Skin epidermis (tissue), 12 donors: ENCODE measurements around the gene EXOC3L1.

Experiments used
- H3K27ac ChIP-seq, 21 experiments: fragments of 200-600 bp; sonication (generic) in 11 of 21; one replicate each; pipeline ENCODE4 v1.5.0; 2020; ENCODE audit warnings: mild to moderate bottlenecking in 3 of 21, inconsistent platforms in 2 of 21, moderate library complexity in 2 of 21
- H3K4me3 ChIP-seq, 7 experiments: fragments of 200-600 bp; sonication (generic) in 2 of 7; one replicate each; pipeline ENCODE4 v1.5.0; 2020; ENCODE audit warnings: inconsistent platforms in 2 of 7, mild to moderate bottlenecking in 2 of 7, moderate library complexity in 1 of 7

EXOC3L1 gene

DNA sequence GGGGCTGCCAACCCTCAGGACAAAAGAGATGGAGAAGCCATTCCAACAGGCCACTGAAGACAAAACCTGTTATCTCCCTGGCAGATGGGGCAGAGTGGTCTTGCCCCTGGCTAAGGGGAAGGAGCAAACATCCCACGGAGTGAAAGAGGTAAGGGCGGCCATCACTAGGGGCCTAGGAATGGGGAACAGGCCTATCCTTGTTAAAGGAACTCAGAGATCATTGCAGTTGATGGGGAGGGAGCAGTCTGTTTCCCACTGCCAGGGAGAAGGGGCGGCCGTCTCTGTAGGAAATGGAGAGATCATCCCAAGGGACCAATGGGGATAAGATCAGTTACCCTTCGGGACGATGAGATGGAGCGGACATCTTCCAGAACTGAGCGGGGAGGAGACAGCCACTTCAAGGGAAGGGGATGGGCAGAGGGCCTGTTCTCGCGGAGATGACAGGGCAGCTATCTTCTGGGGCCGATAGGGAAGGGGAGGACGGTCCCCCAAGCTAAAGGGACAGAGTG lies 36.4 kb upstream of the EXOC3L1 start:
- Histone ChIP-seq H3K4me3 (peak overlapping the region; percentile 74 to 100 (median 95)), H3K27ac (peak overlapping the region in 20 of 21 experiments; percentile 56 to 93 (median 86))

DNA sequence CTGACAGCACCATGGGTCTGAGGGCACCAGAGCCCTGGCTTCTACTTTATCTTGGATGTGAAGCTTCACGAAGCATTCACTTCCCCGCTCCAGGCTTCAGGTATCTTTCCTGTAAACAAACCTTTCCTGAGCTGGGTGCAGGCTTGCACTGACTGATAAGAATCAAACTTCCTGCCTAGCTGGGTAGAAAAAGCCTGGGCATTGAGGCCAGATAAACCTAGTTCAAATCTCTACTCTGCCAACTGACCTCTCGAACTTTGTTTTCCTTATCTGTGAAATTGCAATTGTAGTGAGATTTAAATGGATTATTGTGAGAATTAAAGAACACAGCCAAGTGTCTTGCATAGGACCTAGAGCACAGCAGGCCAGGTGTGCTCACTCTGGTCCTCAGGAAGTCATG lies 34.1 kb upstream of the EXOC3L1 start:
- Histone ChIP-seq H3K4me3 (no peak overlapping the region), H3K27ac (peak overlapping the region in 2 of 21 experiments; percentile 6 to 26)

DNA sequence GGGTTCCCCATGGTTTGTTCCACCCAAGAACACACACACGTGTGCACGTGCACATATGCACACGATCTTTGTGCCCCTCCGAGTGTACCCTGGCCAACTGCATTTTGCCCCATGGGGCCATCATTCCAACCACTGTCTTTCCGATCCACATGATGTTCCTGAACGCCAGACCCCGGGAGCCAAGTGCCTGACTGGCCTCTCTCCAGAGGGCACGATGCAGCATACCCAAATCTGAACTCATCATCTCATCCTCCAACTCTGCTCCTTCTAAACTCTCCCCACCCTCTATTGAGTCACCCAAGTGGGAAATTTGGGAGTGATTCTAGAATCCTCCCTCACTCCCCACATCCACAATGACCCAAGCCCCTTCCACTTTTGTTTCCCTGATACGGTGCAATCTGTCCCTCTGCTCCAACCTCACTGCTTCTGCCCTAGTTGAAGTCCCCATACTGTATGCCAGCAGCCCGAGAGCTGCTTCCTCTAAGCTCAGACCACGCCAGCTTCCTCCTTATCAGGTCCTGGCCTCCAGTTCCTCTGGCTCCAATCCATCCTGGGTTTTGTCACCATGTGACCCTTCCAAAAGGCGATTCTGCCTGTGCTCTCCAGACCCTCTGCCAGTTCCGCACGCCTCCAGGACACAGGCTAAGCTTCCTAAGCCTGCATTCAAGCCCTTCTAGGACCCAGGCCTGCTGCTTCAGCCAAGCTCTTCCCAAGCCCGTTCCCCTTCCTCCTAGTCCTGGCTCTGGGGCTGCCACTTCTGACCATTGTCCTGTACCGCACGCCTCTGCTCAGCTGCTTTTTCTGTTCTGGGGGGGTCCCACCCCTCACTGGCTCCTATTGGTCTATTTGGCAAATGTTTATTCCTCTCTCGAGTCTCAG lies 26.9 kb upstream of the EXOC3L1 start:
- peak overlapping the region in 13 of 21 experiments; percentile 11 to 76 (median 44) for H3K27ac ChIP-seq

DNA sequence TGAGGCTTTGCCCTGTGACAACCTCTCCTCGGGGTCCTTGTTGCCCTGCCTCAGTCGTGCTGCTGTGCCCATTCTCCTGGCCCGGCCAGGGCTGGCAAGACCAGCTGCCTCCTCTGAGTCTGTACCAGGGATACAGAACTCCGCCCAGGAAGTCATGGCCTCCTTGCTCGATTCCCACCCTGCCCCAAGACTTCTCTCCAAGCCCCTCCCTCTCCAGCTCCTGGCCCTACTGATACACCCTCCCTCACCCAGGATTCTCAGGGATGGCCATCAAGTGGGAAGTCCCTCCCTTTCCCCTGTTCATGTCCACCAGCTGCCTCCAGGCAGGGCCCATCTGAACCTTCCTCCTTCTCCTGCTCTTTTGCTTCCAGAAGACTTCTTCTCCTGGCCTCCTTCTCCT lies 25.8 kb upstream of the EXOC3L1 start:
- peak overlapping the region in 1 of 21 experiments; percentile 7 for H3K27ac ChIP-seq
- H3K4me3 ChIP-seq: no peak overlapping the region

More for the DNA sequence above, 26.9 kb upstream of the EXOC3L1 start:
- H3K4me3 ChIP-seq: no peak overlapping the region

DNA sequence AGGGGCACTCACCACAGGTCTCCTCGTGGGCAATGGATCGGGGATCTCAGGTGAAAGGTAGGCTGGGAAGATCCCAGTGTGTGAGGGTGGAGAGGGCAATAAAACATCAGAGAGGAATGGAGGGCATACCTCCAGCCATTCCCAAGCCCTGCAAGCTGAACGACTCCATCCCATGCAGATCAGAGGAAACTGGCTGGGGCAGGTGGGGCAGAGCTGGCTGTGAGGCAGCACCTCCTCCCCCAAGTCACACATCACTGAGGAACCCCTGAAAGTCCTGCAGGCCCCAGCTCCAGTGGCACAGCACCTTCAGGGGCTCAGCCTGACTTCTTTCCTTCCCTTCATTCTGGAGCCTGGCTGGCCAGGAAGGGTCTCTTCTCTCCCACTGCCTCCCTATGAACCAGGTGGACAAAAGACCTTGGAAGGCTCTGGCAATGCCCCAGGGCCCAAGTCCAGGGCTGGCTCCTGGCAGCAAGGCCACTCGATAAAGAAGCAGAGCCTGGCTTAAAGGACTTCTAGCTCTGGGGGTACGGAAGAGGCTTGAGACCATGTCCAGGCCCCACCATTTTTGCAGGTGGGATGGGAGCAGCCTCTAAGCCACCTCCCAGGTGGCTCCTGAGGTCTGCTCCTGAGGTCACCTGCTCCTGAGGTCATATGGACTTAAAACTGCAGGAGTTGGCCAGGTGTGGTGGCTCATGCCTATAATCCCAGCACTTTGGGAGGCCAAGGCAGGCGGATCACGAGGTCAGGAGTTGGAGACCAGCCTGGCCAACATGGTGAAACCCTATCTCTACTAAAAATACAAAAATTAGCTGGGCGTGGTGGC lies 23.5 kb upstream of the EXOC3L1 start:
- peak overlapping the region in 7 of 21 experiments; percentile 9 to 62 (median 26) for H3K27ac ChIP-seq
- no peak overlapping the region for H3K4me3 ChIP-seq

DNA sequence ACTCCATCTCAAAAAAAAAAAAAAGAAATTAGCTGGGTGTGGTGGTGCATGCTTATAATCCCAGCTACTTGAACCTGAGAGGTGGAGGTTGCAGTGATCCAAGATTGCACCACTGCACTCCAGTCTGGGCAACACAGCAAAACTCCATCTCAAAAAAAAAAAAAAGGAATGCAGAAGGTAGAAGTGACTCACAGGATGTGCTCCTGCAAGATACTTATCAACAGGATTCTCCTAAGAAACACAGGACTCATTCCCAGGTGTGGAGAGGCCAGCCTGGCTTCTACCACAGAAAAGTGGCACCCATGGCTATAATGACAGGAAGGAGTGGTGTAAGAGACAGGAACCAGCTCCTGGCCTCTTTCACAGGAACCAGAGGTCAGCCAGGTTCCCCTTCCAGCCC lies 22.8 kb upstream of the EXOC3L1 start:
- H3K27ac ChIP-seq: peak overlapping the region in 6 of 21 experiments; percentile 9 to 62 (median 25)
- H3K4me3 ChIP-seq: no peak overlapping the region

DNA sequence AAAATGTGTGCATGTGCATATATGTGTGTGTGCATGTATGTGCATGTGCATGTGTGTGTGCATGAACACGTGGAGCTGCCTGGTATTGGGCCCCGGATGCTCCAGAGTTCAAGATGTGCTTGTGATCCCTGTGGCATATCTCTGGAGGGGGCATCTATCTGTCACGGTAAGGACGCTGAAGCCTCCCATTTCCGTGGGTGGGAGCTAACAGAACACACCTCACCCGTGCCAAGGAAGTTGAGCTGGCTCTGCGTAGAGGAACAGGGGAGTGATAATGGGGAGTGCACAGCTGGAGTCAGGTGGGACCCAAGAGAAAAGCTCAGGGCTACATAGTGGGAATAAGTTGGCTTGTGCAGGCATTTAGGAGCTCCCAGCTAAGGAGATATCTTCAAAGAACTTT lies 21.7 kb upstream of the EXOC3L1 start:
- Histone ChIP-seq H3K27ac (no peak overlapping the region), H3K4me3 (no peak overlapping the region)

DNA sequence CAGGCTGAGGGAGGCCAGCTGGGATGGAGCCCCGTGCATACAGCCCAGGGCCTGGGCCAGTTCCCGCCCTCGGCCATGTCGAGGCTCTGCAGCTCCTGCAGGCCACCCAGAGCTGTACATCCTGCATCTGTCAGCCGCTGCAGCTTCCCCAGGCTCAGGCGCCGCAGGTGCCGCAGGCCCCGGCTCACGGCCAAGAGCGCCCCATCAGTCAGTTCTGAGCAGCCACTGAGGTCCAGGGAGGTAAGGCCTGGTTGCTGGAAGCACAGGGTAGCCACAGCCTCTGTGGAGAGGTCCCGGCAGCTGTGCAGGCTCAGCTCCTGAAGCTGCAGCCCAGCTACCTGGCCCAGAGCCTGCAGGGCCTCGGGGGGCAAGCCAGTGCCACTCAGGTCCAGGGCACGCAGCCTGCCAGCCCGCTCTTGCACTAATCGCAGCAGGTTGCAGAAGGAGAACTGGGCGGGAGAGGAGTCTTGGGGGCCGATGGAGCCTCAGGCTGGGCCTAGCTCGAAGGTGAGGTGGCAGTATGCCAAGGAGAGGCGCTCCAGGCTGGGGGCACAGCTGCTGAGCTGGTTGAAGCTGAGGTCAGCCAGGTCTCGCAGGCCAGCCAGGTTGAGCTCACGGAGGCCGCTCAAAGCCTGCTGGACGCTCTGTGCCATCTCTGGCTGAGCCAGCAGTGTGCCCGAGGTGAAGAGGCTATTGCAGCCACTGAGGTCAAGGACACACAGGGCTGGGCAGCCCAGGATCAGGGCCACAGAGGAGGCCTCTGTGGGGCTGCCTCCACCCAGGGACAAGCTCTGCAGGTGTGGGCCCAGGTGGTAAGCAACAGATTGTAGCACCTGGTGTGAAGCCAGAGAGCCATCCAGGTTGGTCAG lies 20.4 kb upstream of the EXOC3L1 start:
- H3K27ac ChIP-seq: no peak overlapping the region
- no peak overlapping the region for H3K4me3 ChIP-seq

DNA sequence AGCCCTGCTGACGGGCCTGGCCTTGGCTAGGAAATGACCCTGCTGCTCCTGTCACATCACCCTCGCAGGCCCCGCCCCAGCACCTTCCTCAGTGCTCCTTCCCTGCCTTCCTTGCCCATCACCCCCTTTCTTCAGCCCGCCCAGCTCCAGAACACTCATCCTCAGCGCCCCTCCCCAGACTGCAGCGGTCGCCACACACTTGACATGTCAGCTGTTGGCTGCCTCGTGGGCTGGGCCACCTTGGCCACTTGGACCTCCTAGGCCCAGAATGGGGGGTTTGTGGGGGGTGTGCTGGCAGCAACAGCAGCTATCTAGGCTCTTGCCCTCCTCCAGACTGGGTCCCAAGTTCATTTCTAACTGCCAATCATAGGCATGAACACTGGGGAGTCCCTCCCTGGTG lies 19.6 kb upstream of the EXOC3L1 start:
- no peak overlapping the region for H3K4me3 ChIP-seq

DNA sequence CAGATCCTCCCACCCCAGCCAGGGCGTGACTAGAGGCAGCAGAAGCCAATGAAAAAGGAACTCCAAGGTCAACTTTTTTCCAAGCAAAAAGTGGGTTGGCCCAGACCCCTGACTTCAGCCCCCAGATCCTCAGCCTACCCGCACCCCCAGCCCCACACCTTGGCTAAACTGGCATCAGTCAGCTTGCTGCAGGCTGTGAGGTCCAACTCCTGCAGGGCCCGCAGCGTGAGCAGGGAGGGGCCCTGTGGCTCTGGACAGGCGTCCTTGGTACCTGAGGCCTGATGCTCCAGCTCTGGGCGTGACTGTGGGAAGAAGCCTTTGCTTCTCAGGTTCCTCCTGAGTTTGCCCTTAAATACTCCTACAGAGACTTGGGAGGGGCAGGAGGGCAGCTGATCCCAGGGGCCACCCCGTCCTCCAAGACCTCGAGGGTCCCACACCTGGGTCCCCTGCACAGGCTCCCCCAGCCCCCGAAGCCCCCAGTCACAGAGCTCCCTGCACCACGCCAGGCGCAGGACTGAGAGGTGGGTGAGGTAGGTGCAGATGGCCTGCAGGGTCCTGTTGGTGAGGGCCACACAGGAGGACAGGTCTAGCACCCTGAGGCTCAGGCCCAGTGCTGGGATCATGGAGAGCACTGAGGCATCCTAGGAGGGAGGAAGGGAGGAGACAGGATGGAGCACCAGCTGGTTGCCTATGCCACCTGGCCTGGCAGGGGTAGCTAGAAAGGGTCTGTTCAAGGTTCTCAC lies 18.4 kb upstream of the EXOC3L1 start:
- Histone ChIP-seq H3K4me3 (no peak overlapping the region), H3K27ac (peak overlapping the region in 1 of 21 experiments; percentile 5)

More for the DNA sequence above, 19.6 kb upstream of the EXOC3L1 start:
- H3K27ac ChIP-seq: no peak overlapping the region

DNA sequence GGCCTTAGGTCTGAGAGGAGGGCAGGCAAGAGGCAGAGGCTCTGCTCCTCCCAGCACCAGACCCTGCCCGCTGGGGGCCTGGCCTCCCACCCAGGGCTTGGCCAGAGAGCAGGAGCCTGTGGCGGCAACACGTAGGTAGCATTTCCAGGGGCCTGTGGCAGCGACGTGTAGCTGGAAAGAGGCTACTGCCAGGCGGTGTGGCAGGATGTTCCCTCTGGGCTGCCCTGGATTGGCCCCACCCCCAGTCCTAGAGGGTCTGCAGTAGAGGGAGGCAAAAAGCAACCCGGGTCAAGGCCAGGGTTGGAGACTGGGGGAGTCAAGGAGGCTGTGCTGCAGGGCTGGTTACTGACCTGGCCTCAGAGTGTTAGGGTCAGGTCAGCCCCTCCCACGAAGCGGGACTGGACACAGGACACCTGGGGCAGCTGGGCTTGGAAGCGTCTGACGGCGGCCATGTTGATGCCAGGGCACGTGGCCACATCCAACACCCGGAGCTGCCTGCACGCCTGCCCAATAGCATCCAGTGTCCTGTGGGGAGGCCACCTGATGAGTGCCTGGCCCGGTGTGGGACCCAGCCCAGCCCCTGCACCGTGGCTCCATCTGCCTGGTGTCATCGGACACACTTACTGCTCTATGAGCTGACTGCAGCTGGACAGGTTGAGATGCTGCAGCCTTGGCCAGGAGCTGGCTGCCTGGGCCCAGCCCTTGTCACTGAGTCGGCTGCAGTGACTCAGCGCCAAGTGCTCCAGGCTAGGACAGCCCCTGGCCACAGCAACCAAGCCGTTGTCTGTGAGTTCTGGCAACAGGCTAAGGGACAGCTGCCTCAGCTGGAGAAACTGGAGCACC lies 17.5 kb upstream of the EXOC3L1 start:
- H3K4me3 ChIP-seq: no peak overlapping the region
- H3K27ac ChIP-seq: peak overlapping the region in 1 of 21 experiments; percentile 7

DNA sequence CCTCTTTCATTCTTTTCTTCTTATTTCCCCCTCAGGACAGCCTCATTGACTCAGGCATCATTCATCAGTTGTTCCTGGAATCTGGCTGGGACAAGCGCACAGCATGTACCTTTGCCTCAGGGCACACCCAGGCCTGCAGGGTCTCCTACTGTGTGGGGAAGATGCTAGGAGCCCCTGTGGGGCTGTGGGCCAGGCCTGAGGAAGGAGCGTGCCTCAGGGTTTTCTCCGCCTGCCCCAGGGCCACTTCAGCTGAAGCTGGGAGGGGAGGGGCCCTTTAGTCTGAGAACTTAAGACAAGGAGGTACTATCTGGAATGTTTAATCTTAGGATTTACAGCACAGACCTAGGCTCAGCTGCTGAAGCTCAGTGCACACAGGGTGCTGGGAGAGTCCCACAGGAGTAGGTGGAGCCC lies 16.9 kb upstream of the EXOC3L1 start:
- H3K27ac ChIP-seq: peak overlapping the region in 1 of 21 experiments; percentile 7
- no peak overlapping the region for H3K4me3 ChIP-seq

DNA sequence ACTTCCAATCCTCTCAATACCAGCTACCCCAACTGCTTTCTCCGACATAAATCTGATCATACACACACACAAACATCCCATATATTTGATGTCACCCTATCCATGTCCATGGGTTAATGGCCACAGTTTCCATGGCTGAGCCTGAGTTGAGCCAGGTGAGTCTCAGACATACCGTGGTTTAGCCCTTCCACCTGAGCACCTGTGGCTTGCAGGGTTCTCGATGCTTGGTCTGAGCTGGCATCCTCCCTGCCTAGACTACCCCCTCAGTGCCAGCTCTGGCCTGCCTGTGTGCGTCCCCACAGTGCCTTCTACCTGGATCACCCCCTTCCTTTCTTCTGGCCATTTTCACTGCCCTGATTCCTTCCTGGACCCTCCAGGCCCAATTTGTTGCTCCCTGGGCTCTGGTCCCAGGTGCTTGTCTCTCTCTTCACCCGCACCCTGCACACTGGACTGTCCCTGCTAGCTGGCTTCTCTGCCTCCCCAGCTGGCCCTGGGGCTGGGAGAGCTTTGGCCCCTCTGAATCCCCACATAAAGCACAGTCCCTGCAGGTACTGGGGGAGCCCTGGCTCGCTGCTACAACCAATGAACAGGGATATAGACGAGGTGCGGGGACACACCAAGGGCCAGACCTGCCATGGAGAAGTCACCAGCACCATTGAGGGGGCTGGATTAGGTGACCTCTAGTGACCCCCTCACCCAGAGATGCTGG lies 16.3 kb upstream of the EXOC3L1 start:
- Histone ChIP-seq H3K27ac (no peak overlapping the region), H3K4me3 (no peak overlapping the region)

DNA sequence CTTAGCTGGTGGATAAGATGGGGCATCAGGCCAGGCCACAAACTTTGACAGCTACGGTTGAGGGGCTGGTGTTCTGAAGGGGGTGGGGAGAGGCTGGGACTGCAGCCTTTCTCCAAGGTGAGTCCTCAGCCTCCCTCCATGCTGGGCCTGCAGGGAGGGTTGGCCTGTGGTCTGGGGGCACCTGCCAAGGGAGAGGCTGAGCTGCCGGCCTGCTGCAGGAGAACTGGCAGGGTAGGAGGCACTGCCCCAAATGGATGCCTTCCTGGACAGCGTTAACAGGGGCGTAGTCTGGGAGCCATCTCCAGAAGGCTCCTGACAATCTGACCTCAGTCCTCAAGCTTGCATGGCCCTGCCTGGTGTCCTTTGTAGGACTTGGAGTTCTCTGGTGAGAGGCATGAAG lies 14.1 kb upstream of the EXOC3L1 start:
- no peak overlapping the region for H3K4me3 ChIP-seq
- no peak overlapping the region for H3K27ac ChIP-seq

DNA sequence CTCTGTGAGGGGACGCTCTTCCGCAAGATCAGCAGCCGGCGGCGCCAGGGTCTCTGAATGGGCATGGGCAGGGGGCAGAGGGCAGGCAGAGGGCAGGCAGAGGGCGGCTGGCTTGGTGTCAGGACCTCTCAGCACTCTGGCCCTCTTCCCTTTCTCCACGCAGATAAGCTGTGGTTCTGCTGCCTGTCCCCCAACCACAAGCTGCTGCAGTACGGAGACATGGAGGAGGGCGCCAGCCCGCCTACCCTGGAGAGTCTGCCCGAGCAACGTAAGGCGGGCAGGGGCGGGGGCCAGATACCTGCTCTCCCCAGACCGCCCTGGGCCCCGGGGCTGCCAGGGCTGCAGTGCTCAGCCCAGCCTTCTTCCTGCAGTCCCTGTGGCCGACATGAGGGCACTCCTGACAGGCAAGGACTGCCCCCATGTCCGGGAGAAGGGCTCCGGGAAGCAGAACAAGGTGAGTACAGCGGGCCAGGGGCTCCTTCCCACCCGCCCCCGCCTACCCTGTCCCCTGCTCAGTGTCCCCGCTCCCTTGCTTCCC lies 13.1 kb upstream of the EXOC3L1 start:
- Histone ChIP-seq H3K4me3 (no peak overlapping the region), H3K27ac (no peak overlapping the region)

DNA sequence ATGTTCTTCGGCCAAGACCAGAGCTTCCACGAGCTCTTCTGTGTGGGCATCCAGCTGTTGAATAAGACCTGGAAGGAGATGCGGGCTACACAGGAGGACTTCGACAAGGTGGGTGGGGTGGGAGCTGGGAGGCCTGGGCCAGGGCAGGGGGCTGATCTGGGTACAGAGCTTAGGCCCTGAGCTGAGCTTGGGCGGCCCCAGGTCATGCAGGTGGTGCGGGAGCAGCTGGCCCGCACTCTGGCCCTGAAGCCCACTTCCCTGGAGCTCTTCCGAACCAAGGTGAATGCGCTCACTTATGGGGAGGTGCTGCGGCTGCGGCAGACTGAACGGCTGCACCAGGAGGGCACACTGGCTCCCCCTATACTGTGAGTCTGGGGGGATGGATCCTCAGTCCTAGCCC lies 12.5 kb upstream of the EXOC3L1 start:
- Histone ChIP-seq H3K4me3 (no peak overlapping the region), H3K27ac (no peak overlapping the region)
